Kidney tubule cell (primary cell): ENCODE data around the gene HPS5.

ENCODE experiments used
- DNase-seq: peaks from one replicate; pipeline ENCODE4 v3.0.0-alpha.2; 2018; ENCODE audit warnings: low spot score

HPS5 gene

GRCh38 chr11:18321578-18321968, 367 bp downstream of the HPS5 start:
- no peak for DNase-seq

- DNase-seq, result no peak
Measured at GRCh38 chr11:18320617-18321016, 1.3 kb downstream of the HPS5 start.

GRCh38 chr11:18319914-18320313, 2.0 kb downstream of the HPS5 start:
- no peak for DNase-seq

GRCh38 chr11:18317551-18317950, 4.4 kb downstream of the HPS5 start:
- no peak for DNase-seq

GRCh38 chr11:18315893-18316292, 6.0 kb downstream of the HPS5 start:
- DNase-seq, result no peak

GRCh38 chr11:18314784-18315523, 7.0 kb downstream of the HPS5 start:
- no peak for DNase-seq

- peak; percentile 23 for DNase-seq
Measured at GRCh38 chr11:18313965-18314763, 7.8 kb downstream of the HPS5 start.

- DNase-seq, result peak; percentile 50
Measured at GRCh38 chr11:18312663-18313420, 9.1 kb downstream of the HPS5 start.

GRCh38 chr11:18312012-18312411, 9.9 kb downstream of the HPS5 start:
- no peak for DNase-seq

- no peak for DNase-seq
Measured at GRCh38 chr11:18310800-18311340, 11.1 kb downstream of the HPS5 start.

GRCh38 chr11:18309691-18310090, 12.2 kb downstream of the HPS5 start:
- peak; percentile 22 for DNase-seq

- no peak for DNase-seq
Measured at GRCh38 chr11:18308242-18308641, 13.7 kb downstream of the HPS5 start.

GRCh38 chr11:18307461-18308139, 14.3 kb downstream of the HPS5 start:
- no peak for DNase-seq

- DNase-seq, result no peak
Measured at GRCh38 chr11:18304745-18305144, 17.2 kb downstream of the HPS5 start.

GRCh38 chr11:18299721-18300120, 22.2 kb downstream of the HPS5 start:
- no peak for DNase-seq

- no peak for DNase-seq
Measured at GRCh38 chr11:18295316-18295715, 26.6 kb downstream of the HPS5 start.

- no peak for DNase-seq
Measured at GRCh38 chr11:18294862-18295261, 27.1 kb downstream of the HPS5 start.

- DNase-seq, result no peak
Measured at GRCh38 chr11:18288911-18289310, 33.0 kb downstream of the HPS5 start.

- no peak for DNase-seq
Measured at GRCh38 chr11:18285841-18286240, 36.1 kb downstream of the HPS5 start.

- no peak for DNase-seq
Measured at GRCh38 chr11:18282626-18283025, 39.3 kb downstream of the HPS5 start.

- DNase-seq, result no peak
Measured at GRCh38 chr11:18280438-18281045, 41.4 kb downstream of the HPS5 start.
